DND-41 (cell line): ENCODE data around the gene CACNA1A.

ENCODE experiments used
- CTCF ChIP-seq: IDR thresholded peaks from 2 replicates; pipeline ENCODE4 v1.5.1; 2012; ENCODE audit warnings: borderline replicate concordance, low read length, moderate library complexity, mild to moderate bottlenecking; ENCODE audit not compliant: poor library complexity, severe bottlenecking; ENCODE audit errors: extremely low read depth
- EZH2 ChIP-seq: IDR thresholded peaks from 3 replicates; pipeline ENCODE4 v1.6.1; 2012; ENCODE audit warnings: borderline replicate concordance, low read depth, mild to moderate bottlenecking, moderate library complexity, low read length, inconsistent platforms; ENCODE audit not compliant: severe bottlenecking

GRCh38 chr19:13187419-13187818 is 318.9 kb downstream of the CACNA1A start:
- TF ChIP-seq CTCF (no peak), EZH2 (no peak)
